Activated CD8-positive, alpha-beta T cell treated with anti-CD3 and anti-CD28 coated beads for 36 hours (primary cell): ENCODE results near the gene SORBS2. TPM values are rescaled to one million over a fixed set of nuclear protein-coding genes. Genes with fewer than 3 reads are reported as not detected.

Experiments
- ATAC-seq: fragments of 200-7000 bp; cut with Tn5 transposase; one replicate; pipeline ENCODE4 v1.10.0; 2021; ENCODE audit warnings: mild to moderate bottlenecking, moderate library complexity
- CTCF ChIA-PET: fragments of 350-600 bp; sonication (Branson Sonifier 250); formaldehyde crosslinking; loops from one replicate; lab custom pipeline; 2021; ENCODE audit warnings: antibody characterized with exemption; lab: Charles Lee
- POLR2A ChIA-PET: fragments of 350-600 bp; sonication (Branson Sonifier 250); formaldehyde crosslinking; loops from one replicate; lab custom pipeline; 2021; ENCODE audit warnings: antibody characterized with exemption; lab: Charles Lee
- DNase-seq: peaks from one replicate; pipeline ENCODE4 v3.0.0-alpha.2; 2020
- H3K27ac Mint-ChIP-seq: one replicate; pipeline ENCODE4 v1.8.0; 2021; ENCODE audit warnings: mild to moderate bottlenecking, mixed read lengths
- H3K27me3 Mint-ChIP-seq: one replicate; pipeline ENCODE4 v1.8.0; 2021; ENCODE audit warnings: mixed read lengths
- H3K36me3 Mint-ChIP-seq: one replicate; pipeline ENCODE4 v1.8.0; 2021; ENCODE audit warnings: low read depth, mixed read lengths
- H3K4me1 Mint-ChIP-seq: one replicate; pipeline ENCODE4 v1.8.0; 2021; ENCODE audit warnings: low read depth, mixed read lengths
- H3K4me3 Mint-ChIP-seq: one replicate; pipeline ENCODE4 v1.8.0; 2021; ENCODE audit warnings: mild to moderate bottlenecking, moderate library complexity, mixed read lengths
- H3K9me3 Mint-ChIP-seq: one replicate; pipeline ENCODE4 v1.8.0; 2021; ENCODE audit warnings: mixed read lengths
- CTCF ChIP-seq: fragments of 200-600 bp; IDR thresholded peaks from one replicate; pipeline ENCODE4 v1.8.0; 2022; ENCODE audit warnings: antibody characterized with exemption, mild to moderate bottlenecking
- intact Hi-C: fragments of 100-400 bp; cut with micrococcal nuclease; formaldehyde crosslinking; loops from one replicate; pipeline ENCODE4 v1.10.0; 2022
- total RNA-seq, 2 experiments: library from RNA; stranded (reverse); gene quantifications; one replicate each; pipeline ENCODE4 v1.2.3, GENCODE V29; 2021

Gene SORBS2
- total RNA-seq, 2 experiments from 2014 or later: not detected

GRCh38 chr4:185761352-185762235, 50.4 kb downstream of the SORBS2 start:
- TF ChIP-seq CTCF: no peak
- no peaks in the 10 kb centered on the region for H3K9me3 Mint-ChIP-seq
- ATAC-seq: no peak

DNA sequence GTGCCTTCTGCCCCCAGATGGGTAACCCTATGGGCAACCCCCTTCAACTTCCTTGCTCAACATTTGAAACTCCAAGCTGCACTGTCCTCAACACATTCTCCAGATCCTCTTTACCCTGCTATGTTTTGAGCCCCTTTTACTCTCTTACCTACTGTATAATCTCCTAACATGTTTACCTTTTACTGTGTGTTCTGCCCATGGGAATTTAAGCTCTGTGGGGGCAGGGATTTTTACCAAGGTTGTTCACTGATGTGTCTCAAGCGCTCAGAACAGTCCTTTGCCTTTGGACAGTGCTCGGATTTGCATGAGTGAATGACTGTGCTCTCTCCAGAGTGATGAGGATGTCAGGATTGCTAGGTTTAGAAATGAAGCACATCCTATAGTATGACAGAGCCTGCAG, 53.2 kb downstream of the SORBS2 start:
- H3K36me3 Mint-ChIP-seq: no peaks in the 10 kb centered on the region
- H3K27me3 Mint-ChIP-seq: peaks cover 1% of the 10 kb centered on the region
- POLR2A ChIA-PET: no interaction called here
- no peak for DNase-seq
- H3K9me3 Mint-ChIP-seq: no peaks in the 10 kb centered on the region
- no peak for ATAC-seq
- CTCF ChIA-PET: no interaction called here
- no peaks in the 10 kb centered on the region for H3K4me1 Mint-ChIP-seq
- no peak for TF ChIP-seq CTCF
- H3K27ac Mint-ChIP-seq: no peak overlapping the region
- intact Hi-C loops: no loop called here
- no peak overlapping the region for H3K4me3 Mint-ChIP-seq

More at GRCh38 chr4:185761352-185762235, 50.4 kb downstream of the SORBS2 start:
- Mint-ChIP-seq H3K4me1 (no peaks in the 10 kb centered on the region), H3K36me3 (no peaks in the 10 kb centered on the region), H3K27me3 (peaks cover 3% of the 10 kb centered on the region), H3K27ac (no peak overlapping the region), H3K4me3 (no peak overlapping the region)
- intact Hi-C loops: no loop called here
- ChIA-PET CTCF (no interaction called here), POLR2A (no interaction called here)
- DNase-seq: no peak

GRCh38 chr4:185755451-185755850, 56.5 kb downstream of the SORBS2 start:
- Mint-ChIP-seq H3K36me3 (no peaks in the 10 kb centered on the region), H3K9me3 (no peaks in the 10 kb centered on the region), H3K4me3 (no peak overlapping the region), H3K4me1 (no peaks in the 10 kb centered on the region), H3K27ac (no peak overlapping the region), H3K27me3 (peaks cover 1% of the 10 kb centered on the region)
- DNase-seq (no peak), ATAC-seq (no peak)
- ChIA-PET POLR2A (no interaction called here), CTCF (no interaction called here)
- intact Hi-C loops: no loop called here
- TF ChIP-seq CTCF: no peak

DNA sequence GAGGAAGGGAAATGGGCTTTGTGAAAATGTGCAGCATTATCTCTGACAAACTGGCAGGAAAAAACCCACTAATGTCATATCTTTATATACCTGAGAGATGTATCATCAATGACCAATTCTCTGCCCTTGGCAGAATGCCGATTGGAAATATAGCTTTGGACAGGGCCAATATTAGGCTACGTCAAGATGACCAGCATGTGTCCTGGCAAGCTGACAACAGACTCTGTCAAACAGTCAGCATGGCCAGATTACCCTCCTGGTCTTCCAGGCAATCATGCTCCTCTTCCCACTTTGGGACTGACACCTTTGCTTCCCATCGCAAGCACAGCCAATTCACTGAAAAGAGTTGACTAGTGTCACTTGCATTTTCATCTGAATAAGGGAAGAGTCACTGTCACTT, 57.0 kb downstream of the SORBS2 start:
- intact Hi-C loops: no loop called here
- Mint-ChIP-seq H3K27me3 (peaks cover 1% of the 10 kb centered on the region), H3K4me1 (no peaks in the 10 kb centered on the region), H3K27ac (no peak overlapping the region), H3K4me3 (no peak overlapping the region), H3K9me3 (no peaks in the 10 kb centered on the region), H3K36me3 (no peaks in the 10 kb centered on the region)
- DNase-seq (no peak), ATAC-seq (no peak)
- ChIA-PET CTCF (no interaction called here), POLR2A (no interaction called here)
- TF ChIP-seq CTCF: no peak

DNA sequence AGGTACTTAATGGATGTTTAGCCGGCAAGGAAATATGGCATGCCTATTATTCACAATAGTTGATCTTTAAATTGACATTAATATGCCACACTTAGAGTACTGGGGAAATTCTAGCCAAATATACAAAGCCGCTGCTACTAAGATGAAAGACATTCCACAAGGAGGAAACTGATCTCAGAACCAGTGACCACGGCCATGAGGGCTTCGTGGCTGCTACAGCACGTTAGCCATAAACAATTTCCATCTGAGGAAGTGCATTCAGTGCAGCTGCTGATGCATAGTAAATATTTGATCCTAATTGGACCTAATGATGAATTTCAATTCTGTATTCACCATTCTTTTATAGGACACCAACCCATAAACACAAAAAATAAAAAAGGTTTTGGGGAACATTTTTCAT, 59.1 kb downstream of the SORBS2 start:
- Mint-ChIP-seq H3K4me1 (no peaks in the 10 kb centered on the region), H3K27me3 (peaks cover 3% of the 10 kb centered on the region), H3K9me3 (no peaks in the 10 kb centered on the region), H3K4me3 (no peak overlapping the region), H3K27ac (no peak overlapping the region), H3K36me3 (no peaks in the 10 kb centered on the region)
- CTCF ChIA-PET: no interaction called here
- TF ChIP-seq CTCF: no peak
- POLR2A ChIA-PET: no interaction called here
- DNase-seq (no peak), ATAC-seq (no peak)
- intact Hi-C loops: no loop called here
